PC-3 (cell line): ENCODE measurements around the gene VPS33A. TPM values are rescaled to one million over a fixed set of nuclear protein-coding genes. Genes with fewer than 3 reads are reported as not detected.

Experiments
- ATAC-seq: fragments of 200-7000 bp; cut with Tn5 transposase; 2 replicates; pipeline ENCODE4 v1.9.1; 2020; ENCODE audit warnings: mild to moderate bottlenecking, moderate library complexity
- BruUV-seq: library from RNA; stranded (reverse); fragments of 400-500 nt; replicated peaks from 2 replicates; lab custom pipeline; 2021; lab: Mats Ljungman, UMichigan
- CTCF ChIA-PET: fragments of 300-600 bp; sonication (Branson Sonifier 250); formaldehyde crosslinking; loops from one replicate; lab custom pipeline; 2022; ENCODE audit warnings: antibody characterized with exemption; lab: Charles Lee
- POLR2A ChIA-PET: fragments of 300-600 bp; sonication (Branson Sonifier 250); formaldehyde crosslinking; loops from one replicate; lab custom pipeline; 2022; ENCODE audit warnings: antibody characterized with exemption; ENCODE audit not compliant: unreplicated experiment; lab: Charles Lee
- DNase-seq: peaks from one replicate; pipeline ENCODE4 v3.0.0-alpha.2; 2015
- H2AFZ ChIP-seq: fragments of 300-600 bp; sonication (generic); 2 replicates; pipeline ENCODE4 v1.6.0; 2016; ENCODE audit warnings: antibody characterized with exemption, low read length
- H3F3A ChIP-seq: fragments of 300-600 bp; sonication (generic); one replicate; pipeline ENCODE4 v1.6.0; 2017; ENCODE audit warnings: antibody characterized with exemption, low read length, control low read depth, mild to moderate bottlenecking; ENCODE audit not compliant: unreplicated experiment
- H3K27ac ChIP-seq: fragments of 300-600 bp; sonication (generic); 2 replicates; pipeline ENCODE4 v1.5.1; 2016; ENCODE audit warnings: mild to moderate bottlenecking, low read length
- H3K27me3 ChIP-seq: fragments of 300-600 bp; sonication (generic); 2 replicates; pipeline ENCODE4 v1.6.1; 2016; ENCODE audit warnings: low read length, mixed read lengths
- H3K36me3 ChIP-seq: fragments of 300-600 bp; sonication (generic); 2 replicates; pipeline ENCODE4 v1.6.1; 2016; ENCODE audit warnings: low read depth, mixed run types, low read length, mixed read lengths
- H3K4me1 ChIP-seq: fragments of 300-600 bp; sonication (generic); 2 replicates; pipeline ENCODE4 v1.5.1; 2016; ENCODE audit warnings: low read length; ENCODE audit not compliant: insufficient read depth
- H3K4me2 ChIP-seq: fragments of 300-600 bp; sonication (generic); 2 replicates; pipeline ENCODE4 v1.6.0; 2016; ENCODE audit warnings: low read length
- H3K4me3 ChIP-seq: fragments of 300-600 bp; sonication (generic); 2 replicates; pipeline ENCODE4 v1.5.1; 2016; ENCODE audit warnings: mild to moderate bottlenecking, low read length, mixed read lengths
- H3K79me2 ChIP-seq: fragments of 300-600 bp; sonication (generic); 2 replicates; pipeline ENCODE4 v1.6.1; 2017; ENCODE audit warnings: low read length, mixed read lengths
- H3K9ac ChIP-seq: fragments of 300-600 bp; sonication (generic); 2 replicates; pipeline ENCODE4 v1.6.0; 2016; ENCODE audit warnings: mild to moderate bottlenecking, low read length
- H3K9me2 ChIP-seq: fragments of 300-600 bp; sonication (generic); replicated peaks from 2 replicates; pipeline ENCODE4 v1.6.1; 2016; ENCODE audit warnings: mixed run types, low read length, mixed read lengths
- H3K9me3 ChIP-seq: fragments of 300-600 bp; sonication (generic); 2 replicates; pipeline ENCODE4 v1.6.1; 2016; ENCODE audit warnings: low read length, mixed read lengths
- H4K20me1 ChIP-seq: fragments of 300-600 bp; sonication (generic); 2 replicates; pipeline ENCODE4 v1.6.1; 2016; ENCODE audit warnings: low read length, mixed read lengths
- CTCF ChIP-seq: fragments of 300-600 bp; sonication (generic); conservative IDR thresholded peaks from 2 replicates; pipeline ENCODE4 v1.5.1; 2017; ENCODE audit warnings: antibody characterized with exemption, low read depth, mild to moderate bottlenecking, low read length
- EZH2 ChIP-seq: fragments of 300-600 bp; sonication (generic); IDR thresholded peaks from one replicate; pipeline ENCODE4 v1.6.1; 2017; ENCODE audit warnings: antibody characterized with exemption, mild to moderate bottlenecking, low read length; ENCODE audit not compliant: unreplicated experiment
- EZH2phosphoT487 ChIP-seq: fragments of 300-600 bp; sonication (generic); IDR thresholded peaks from 2 replicates; pipeline ENCODE4 v1.6.1; 2018; ENCODE audit warnings: mild to moderate bottlenecking, antibody characterized with exemption, low read length, borderline replicate concordance
- intact Hi-C: fragments of 100-400 bp; cut with micrococcal nuclease; formaldehyde crosslinking; loops from 2 replicates; pipeline ENCODE4 v1.9.0; 2023
- total RNA-seq: library from RNA; depleted of rRNA; stranded (reverse); fragments of >200 nt; gene quantifications from 2 replicates; pipeline ENCODE4 v1.2.3, GENCODE V29; 2014

VPS33A gene
- total RNA-seq, 1 experiment from 2014 or later: 40.8 TPM

DNA sequence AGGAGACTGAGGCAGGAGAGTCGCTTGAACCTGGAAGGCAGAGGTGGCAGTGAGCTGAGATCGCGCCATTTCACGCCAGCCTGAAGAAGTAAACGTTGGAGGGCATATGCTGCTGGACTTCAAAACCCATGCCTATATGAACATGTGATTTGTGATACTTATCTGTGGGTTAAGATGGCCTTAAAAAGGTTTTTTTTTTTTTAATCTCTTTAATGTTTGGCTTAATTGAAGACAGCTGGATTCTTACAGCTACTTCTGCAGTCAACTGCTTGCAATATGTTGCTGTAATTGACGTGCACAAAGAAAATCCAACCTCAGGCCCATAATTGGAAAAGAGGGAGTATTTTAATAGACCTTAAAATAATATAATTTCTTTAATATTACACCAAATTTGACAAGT lies 64.3 kb downstream of the VPS33A start:
- Histone ChIP-seq H3K9me3 (no peaks in the 10 kb centered on the region), H3K36me3 (peaks cover 4% of the 10 kb centered on the region; the same call in 1 of the 2 replicates), H3K27me3 (no peaks in the 10 kb centered on the region), H3K4me1 (peaks cover 6% of the 10 kb centered on the region; the same call in 1 of the 2 replicates), H3K4me3 (no peak overlapping the region), H3K27ac (no peak overlapping the region), H3K9me2 (no peaks in the 10 kb centered on the region), H3K79me2 (no peaks in the 10 kb centered on the region), H4K20me1 (peaks cover 7% of the 10 kb centered on the region; the same call in 1 of the 2 replicates), H3K4me2 (no peak overlapping the region), H3K9ac (no peak overlapping the region), H2AFZ (no peak overlapping the region), H3F3A (no peaks in the 10 kb centered on the region)
- intact Hi-C loops: no loop called here
- CTCF ChIA-PET: no interaction called here
- ATAC-seq (no peak), DNase-seq (no peak)
- TF ChIP-seq EZH2 (no peak), EZH2phosphoT487 (no peak), CTCF (no peak)
- POLR2A ChIA-PET: no interaction called here
- no TSS peak for BruUV-seq

GRCh38 chr12:122201381-122201780 lies 64.9 kb downstream of the VPS33A start:
- Histone ChIP-seq H3K27ac (no peak overlapping the region), H3K9ac (no peak overlapping the region), H3K9me3 (no peaks in the 10 kb centered on the region), H3K36me3 (no peaks in the 10 kb centered on the region), H3K27me3 (no peaks in the 10 kb centered on the region), H3K4me3 (no peak overlapping the region), H3K9me2 (no peaks in the 10 kb centered on the region), H3K4me2 (no peak overlapping the region), H2AFZ (no peak overlapping the region), H4K20me1 (peaks cover 5% of the 10 kb centered on the region; the same call in 1 of the 2 replicates), H3F3A (no peaks in the 10 kb centered on the region), H3K79me2 (no peaks in the 10 kb centered on the region), H3K4me1 (peaks cover 6% of the 10 kb centered on the region; the same call in 1 of the 2 replicates)
- no peak for TF ChIP-seq EZH2phosphoT487
- no peak for TF ChIP-seq CTCF
- TF ChIP-seq EZH2: no peak
- intact Hi-C loops: no loop called here
- ChIA-PET POLR2A (no interaction called here), CTCF (no interaction called here)
- BruUV-seq: no TSS peak
- no peak for ATAC-seq
- no peak for DNase-seq

DNA sequence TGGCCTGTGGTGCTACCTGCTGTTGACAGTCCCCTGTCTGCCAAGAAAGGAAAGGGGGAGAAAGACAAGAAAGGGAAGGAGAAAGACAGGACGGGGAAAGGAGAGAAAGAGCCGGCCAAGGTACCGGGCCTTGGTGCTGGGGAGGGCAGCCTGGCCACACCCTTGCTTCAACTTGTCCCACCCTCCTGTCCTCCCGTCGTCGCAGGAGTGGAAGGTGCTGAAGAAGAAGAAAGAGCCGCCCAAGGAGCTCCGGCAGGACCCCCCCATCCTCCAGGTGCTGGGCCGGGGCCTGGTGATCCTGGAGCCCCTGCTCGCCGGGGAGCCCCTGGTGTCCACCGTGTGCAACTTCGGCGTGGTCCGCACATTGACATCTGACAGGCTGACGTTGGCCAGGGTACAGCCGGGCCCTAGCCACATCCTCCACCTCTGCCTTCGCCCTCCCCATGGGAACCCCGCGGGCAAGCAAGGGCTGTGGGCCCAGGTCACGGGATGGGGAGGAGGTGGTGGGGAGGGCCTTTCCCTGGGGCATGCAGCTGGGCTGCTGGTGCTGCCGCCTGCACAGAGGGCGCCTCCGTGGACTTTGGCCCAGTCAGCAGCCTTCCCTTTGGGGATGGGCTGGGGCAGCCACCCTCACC lies 65.6 kb downstream of the VPS33A start:
- H3K9me3 ChIP-seq: no peaks in the 10 kb centered on the region
- no peaks in the 10 kb centered on the region for H3F3A ChIP-seq
- H3K27me3 ChIP-seq: no peaks in the 10 kb centered on the region
- DNase-seq (no peak), ATAC-seq (no peak)
- H3K9me2 ChIP-seq: no peaks in the 10 kb centered on the region
- BruUV-seq: no TSS peak
- no peak overlapping the region for H3K4me2 ChIP-seq
- H3K9ac ChIP-seq: no peak overlapping the region
- H4K20me1 ChIP-seq: peaks cover 5% of the 10 kb centered on the region; the same call in 1 of the 2 replicates
- no peak for TF ChIP-seq EZH2
- 0 out of 2 replicates have a peak, but pooled peaks have one; percentile 23 for TF ChIP-seq CTCF
- H2AFZ ChIP-seq: no peak overlapping the region
- H3K4me3 ChIP-seq: no peak overlapping the region
- intact Hi-C loops: no loop called here
- H3K27ac ChIP-seq: no peak overlapping the region
- CTCF ChIA-PET: no interaction called here
- peaks cover 6% of the 10 kb centered on the region; the same call in 1 of the 2 replicates for H3K4me1 ChIP-seq
- H3K36me3 ChIP-seq: no peaks in the 10 kb centered on the region
- H3K79me2 ChIP-seq: no peaks in the 10 kb centered on the region
- POLR2A ChIA-PET: no interaction called here
